Mesothelial cell of epicardium (in vitro differentiated cells): ENCODE measurements around the gene ABCB6. TPM values are rescaled to one million over a fixed set of nuclear protein-coding genes. Genes with fewer than 3 reads are reported as not detected.

Experiments used
- DNase-seq, 2 experiments: peaks; one replicate each; pipeline ENCODE4 v3.0.0; 2021; ENCODE audit warnings: low spot score in 2 of 2; ENCODE audit not compliant: unreplicated experiment in 2 of 2
- H3K27ac Mint-ChIP-seq: 2 replicates; pipeline ENCODE4 v1.8.0; 2021; ENCODE audit warnings: mixed read lengths
- H3K27me3 Mint-ChIP-seq: 2 replicates; pipeline ENCODE4 v1.8.0; 2021; ENCODE audit warnings: low read depth, mixed read lengths
- H3K36me3 Mint-ChIP-seq: 2 replicates; pipeline ENCODE4 v1.8.0; 2021; ENCODE audit warnings: mixed read lengths
- H3K4me1 Mint-ChIP-seq: 2 replicates; pipeline ENCODE4 v1.8.0; 2021; ENCODE audit warnings: mixed read lengths
- H3K4me3 Mint-ChIP-seq: 2 replicates; pipeline ENCODE4 v1.8.0; 2021; ENCODE audit warnings: mild to moderate bottlenecking, moderate library complexity, mixed read lengths
- H3K9me3 Mint-ChIP-seq: 2 replicates; pipeline ENCODE4 v1.8.0; 2021; ENCODE audit warnings: mixed read lengths
- total RNA-seq: library from RNA; stranded (reverse); gene quantifications from 3 replicates; pipeline ENCODE4 v1.2.1, GENCODE V29; 2021
- TF ChIP-seq, protein P1 (sequence below): fragments of 200-600 bp; sonication (generic); IDR thresholded peaks from one replicate; pipeline ENCODE4 v1.5.0; 2021; ENCODE audit warnings: antibody characterized with exemption; ENCODE audit not compliant: unreplicated experiment

ABCB6 gene
- total RNA-seq, 1 donor from 2014 or later, result 28.1 TPM

GRCh38 chr2:219176818-219177551 is 41.8 kb downstream of the ABCB6 start, which contains the start of gene CNPPD1:
TSS of gene CNPPD1 (minus strand) at chr2:219176925. CDS start at chr2:219176828, 97 bp downstream.
- DNase-seq, result peak; percentile 63 to 83
- Mint-ChIP-seq H3K4me1 (peaks cover 24% of the 10 kb centered on the region), H3K36me3 (peaks cover 24% of the 10 kb centered on the region), H3K27ac (peak within 1 kb of the TSS; percentile 99), H3K9me3 (no peaks in the 10 kb centered on the region), H3K4me3 (peak within 1 kb of the TSS; percentile 82), H3K27me3 (no peaks in the 10 kb centered on the region)
- TF ChIP-seq, protein P1, sequence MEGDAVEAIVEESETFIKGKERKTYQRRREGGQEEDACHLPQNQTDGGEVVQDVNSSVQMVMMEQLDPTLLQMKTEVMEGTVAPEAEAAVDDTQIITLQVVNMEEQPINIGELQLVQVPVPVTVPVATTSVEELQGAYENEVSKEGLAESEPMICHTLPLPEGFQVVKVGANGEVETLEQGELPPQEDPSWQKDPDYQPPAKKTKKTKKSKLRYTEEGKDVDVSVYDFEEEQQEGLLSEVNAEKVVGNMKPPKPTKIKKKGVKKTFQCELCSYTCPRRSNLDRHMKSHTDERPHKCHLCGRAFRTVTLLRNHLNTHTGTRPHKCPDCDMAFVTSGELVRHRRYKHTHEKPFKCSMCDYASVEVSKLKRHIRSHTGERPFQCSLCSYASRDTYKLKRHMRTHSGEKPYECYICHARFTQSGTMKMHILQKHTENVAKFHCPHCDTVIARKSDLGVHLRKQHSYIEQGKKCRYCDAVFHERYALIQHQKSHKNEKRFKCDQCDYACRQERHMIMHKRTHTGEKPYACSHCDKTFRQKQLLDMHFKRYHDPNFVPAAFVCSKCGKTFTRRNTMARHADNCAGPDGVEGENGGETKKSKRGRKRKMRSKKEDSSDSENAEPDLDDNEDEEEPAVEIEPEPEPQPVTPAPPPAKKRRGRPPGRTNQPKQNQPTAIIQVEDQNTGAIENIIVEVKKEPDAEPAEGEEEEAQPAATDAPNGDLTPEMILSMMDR, result no peak

DNA sequence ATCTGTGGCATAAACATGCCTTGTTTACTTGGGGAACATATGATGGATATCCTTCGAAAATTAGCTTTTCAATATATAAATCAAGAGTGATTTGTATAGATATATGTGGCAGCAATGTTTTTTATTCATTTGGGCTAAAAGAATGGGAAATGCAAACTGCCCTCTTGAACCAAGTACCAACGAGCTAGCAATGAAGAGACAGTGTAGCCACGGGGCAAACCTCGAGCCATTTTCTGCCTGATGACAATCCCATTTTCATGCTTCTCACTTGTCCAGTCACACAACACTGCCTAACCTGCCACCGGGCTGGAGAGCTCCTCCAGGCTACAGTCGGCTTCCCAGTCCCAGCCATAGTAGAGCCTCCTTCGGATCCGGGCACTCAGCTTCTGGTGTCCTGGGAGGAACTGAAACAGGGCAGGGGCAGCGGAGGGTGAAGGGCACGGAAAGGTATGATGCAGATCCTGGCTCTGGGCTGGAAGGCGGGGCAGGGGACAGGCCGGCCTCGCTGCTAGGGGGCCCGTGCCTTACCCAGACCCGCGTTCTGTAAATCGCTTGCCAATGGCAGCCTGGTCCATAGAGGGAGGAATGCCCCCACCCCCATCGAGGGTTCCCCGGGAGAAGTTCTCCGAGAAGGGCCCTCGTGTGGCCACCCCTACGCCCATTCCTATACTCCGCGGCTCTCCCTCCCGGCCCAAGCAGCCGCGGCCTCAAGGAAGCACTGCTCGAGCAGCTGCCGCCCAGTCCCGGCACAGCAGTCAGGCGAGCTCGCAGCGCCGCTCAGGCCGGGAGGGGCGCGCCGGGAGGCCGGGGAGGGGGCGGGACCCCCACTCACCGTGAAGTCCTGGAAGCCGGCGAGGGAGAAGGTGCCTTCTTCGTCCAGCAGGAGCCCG is 42.6 kb downstream of the ABCB6 start:
- DNase-seq, result no peak
- Mint-ChIP-seq H3K9me3 (no peaks in the 10 kb centered on the region), H3K36me3 (peaks cover 16% of the 10 kb centered on the region), H3K27me3 (no peaks in the 10 kb centered on the region), H3K27ac (peak overlapping the region; percentile 81), H3K4me1 (peaks cover 25% of the 10 kb centered on the region), H3K4me3 (peak overlapping the region; percentile 82)
- TF ChIP-seq, protein P1, result no peak

GRCh38 chr2:219175486-219175885 is 43.3 kb downstream of the ABCB6 start:
- peaks cover 25% of the 10 kb centered on the region for H3K4me1 Mint-ChIP-seq
- H3K27me3 Mint-ChIP-seq, result no peaks in the 10 kb centered on the region
- peak overlapping the region; percentile 82 for H3K4me3 Mint-ChIP-seq
- peaks cover 10% of the 10 kb centered on the region for H3K36me3 Mint-ChIP-seq
- TF ChIP-seq, protein P1, result no peak
- no peak overlapping the region for H3K27ac Mint-ChIP-seq
- DNase-seq, result no peak
- no peaks in the 10 kb centered on the region for H3K9me3 Mint-ChIP-seq

GRCh38 chr2:219174801-219175200 is 44.0 kb downstream of the ABCB6 start:
- H3K36me3 Mint-ChIP-seq, result peaks cover 10% of the 10 kb centered on the region
- DNase-seq, result no peak
- TF ChIP-seq, protein P1, result no peak
- no peaks in the 10 kb centered on the region for H3K9me3 Mint-ChIP-seq
- H3K27me3 Mint-ChIP-seq, result no peaks in the 10 kb centered on the region
- H3K27ac Mint-ChIP-seq, result no peak overlapping the region
- peaks cover 25% of the 10 kb centered on the region for H3K4me1 Mint-ChIP-seq
- no peak overlapping the region for H3K4me3 Mint-ChIP-seq

DNA sequence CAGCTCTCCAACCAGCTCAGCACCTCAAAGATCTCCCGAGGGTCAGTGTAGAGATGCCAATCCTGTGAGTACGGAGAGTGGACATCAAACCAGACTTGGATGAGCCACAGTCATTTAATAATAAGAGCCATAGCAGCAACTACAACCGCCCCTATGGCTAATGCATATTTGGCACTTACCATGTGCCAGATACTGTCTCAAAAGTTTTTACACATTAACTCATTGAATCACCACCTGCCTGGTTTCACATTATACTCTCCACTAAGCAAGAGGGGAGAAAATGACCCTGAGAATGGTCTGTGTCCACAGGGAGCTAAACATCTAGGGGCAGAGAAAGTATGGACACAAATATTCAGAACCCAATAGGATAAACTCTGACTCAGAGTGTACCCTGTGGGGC is 44.6 kb downstream of the ABCB6 start:
- H3K4me3 Mint-ChIP-seq, result no peak overlapping the region
- H3K9me3 Mint-ChIP-seq, result no peaks in the 10 kb centered on the region
- H3K27ac Mint-ChIP-seq, result no peak overlapping the region
- no peaks in the 10 kb centered on the region for H3K27me3 Mint-ChIP-seq
- peaks cover 10% of the 10 kb centered on the region for H3K36me3 Mint-ChIP-seq
- no peak for DNase-seq
- H3K4me1 Mint-ChIP-seq, result peaks cover 23% of the 10 kb centered on the region
- TF ChIP-seq, protein P1, result no peak
